SK-N-SH (cell line): ENCODE data around the gene ACD.

Source experiments
- CTCF ChIP-seq: fragments of 200-600 bp; sonication (generic); IDR thresholded peaks from 2 replicates; pipeline ENCODE4 v1.6.1; 2017; ENCODE audit warnings: antibody characterized with exemption, mild to moderate bottlenecking, moderate library complexity
- EP300 ChIP-seq, 2 experiments: IDR thresholded peaks; 2 replicates each; pipeline versions ENCODE4 v1.4.0 to v1.6.1; 2012; ENCODE audit warnings: borderline replicate concordance in 1 of 2, low read depth in 1 of 2, low read length in 1 of 2
- EZH2phosphoT487 ChIP-seq: fragments of 200-600 bp; sonication (generic); IDR thresholded peaks from 2 replicates; pipeline ENCODE4 v1.6.1; 2017; ENCODE audit warnings: low read depth, mixed run types, mild to moderate bottlenecking, antibody characterized with exemption, moderate library complexity, borderline replicate concordance
- FOSL2 ChIP-seq: IDR thresholded peaks from 2 replicates; pipeline ENCODE4 v1.4.0; 2012; ENCODE audit warnings: low read depth, mild to moderate bottlenecking, moderate library complexity, borderline replicate concordance
- FOXJ3 ChIP-seq: sonication (generic); formaldehyde crosslinking; IDR thresholded peaks from 2 replicates; pipeline ENCODE4 v1.5.1; 2020; ENCODE audit warnings: mild to moderate bottlenecking, missing genetic modification reagents
- GATA2 ChIP-seq: sonication (generic); formaldehyde crosslinking; IDR thresholded peaks from 2 replicates; pipeline ENCODE4 v1.5.0; 2020; ENCODE audit warnings: mild to moderate bottlenecking, missing genetic modification reagents
- POLR2AphosphoS5 ChIP-seq: IDR thresholded peaks from 2 replicates; pipeline ENCODE4 v1.6.1; 2012; ENCODE audit warnings: low read depth, low read length
- RAD21 ChIP-seq: IDR thresholded peaks from 2 replicates; pipeline ENCODE4 v1.6.1; 2012; ENCODE audit warnings: mild to moderate bottlenecking, low read length
- USF1 ChIP-seq: IDR thresholded peaks from 2 replicates; pipeline ENCODE4 v1.4.0; 2012; ENCODE audit warnings: low read depth, borderline replicate concordance

- TF ChIP-seq POLR2AphosphoS5, result no peak
- no peak for TF ChIP-seq FOXJ3 (CRISPR knock-in tag)
- no peak for TF ChIP-seq CTCF
- no peak for TF ChIP-seq FOSL2
- TF ChIP-seq USF1, result no peak
- TF ChIP-seq EZH2phosphoT487, result no peak
- TF ChIP-seq RAD21, result no peak
- no peak for TF ChIP-seq EP300 (IDR thresholded peaks at IDR 0.05; ENCODE audit: borderline replicate concordance in 1 of 2, low read depth in 1 of 2, low read length in 1 of 2)
- no peak for TF ChIP-seq GATA2
Observed at GRCh38 chr16:67673712-67674580, 13.9 kb upstream of the ACD start.
